SK-N-SH treated with all-trans-retinoic acid at 6 μM for 48 hours (cell line): ENCODE data around the gene HAAO.
A peak's percentile ranks its signal among the peaks of the same experiment; 100 is the strongest.

ENCODE experiments used
- ATAC-seq: fragments of 200-7000 bp; cut with Tn5 transposase; 3 replicates; pipeline ENCODE4 v1.9.1; 2020; ENCODE audit warnings: mild to moderate bottlenecking, moderate library complexity
- ARNTL ChIP-seq: fragments of 450-650 bp; formaldehyde crosslinking; IDR thresholded peaks from 2 replicates; pipeline ENCODE4 v1.5.0; 2020; ENCODE audit warnings: low read depth, mild to moderate bottlenecking, moderate library complexity, borderline replicate concordance
- BACH2 ChIP-seq: fragments of 250-450 bp; sonication (Bioruptor Pico); IDR thresholded peaks from 2 replicates; pipeline ENCODE4 v1.9.0; 2021; ENCODE audit warnings: mild to moderate bottlenecking, borderline replicate concordance
- CREB5 ChIP-seq: fragments of 250-450 bp; sonication (Bioruptor Pico); IDR thresholded peaks from 2 replicates; pipeline ENCODE4 v1.5.1; 2020; ENCODE audit warnings: low read depth, mild to moderate bottlenecking, moderate library complexity
- CSDC2 ChIP-seq: fragments of 250-450 bp; sonication (Bioruptor Pico); IDR thresholded peaks from 2 replicates; pipeline ENCODE4 v1.5.0; 2020; ENCODE audit warnings: mild to moderate bottlenecking, moderate library complexity
- CSRNP3 ChIP-seq: fragments of 250-450 bp; sonication (Bioruptor Pico); IDR thresholded peaks from 2 replicates; pipeline ENCODE4 v1.5.1; 2021; ENCODE audit warnings: mild to moderate bottlenecking, moderate library complexity
- ESRRG ChIP-seq: fragments of 250-450 bp; sonication (Bioruptor Pico); IDR thresholded peaks from 2 replicates; pipeline ENCODE4 v1.6.1; 2021; ENCODE audit warnings: mild to moderate bottlenecking
- GLIS3 ChIP-seq: fragments of 250-450 bp; sonication (Bioruptor Pico); IDR thresholded peaks from 2 replicates; pipeline ENCODE4 v1.5.0; 2020; ENCODE audit warnings: mild to moderate bottlenecking, moderate library complexity
- ISL1 ChIP-seq: fragments of 250-450 bp; sonication (Bioruptor Pico); IDR thresholded peaks from 2 replicates; pipeline ENCODE4 v2.1.2; 2022; ENCODE audit warnings: mild to moderate bottlenecking, moderate library complexity
- OSR1 ChIP-seq: fragments of 250-450 bp; sonication (Bioruptor Pico); IDR thresholded peaks from 2 replicates; pipeline ENCODE4 v1.8.0; 2022; ENCODE audit warnings: moderate library complexity, mild to moderate bottlenecking, inconsistent platforms
- PPARA ChIP-seq: fragments of 250-450 bp; sonication (Bioruptor Pico); IDR thresholded peaks from 2 replicates; pipeline ENCODE4 v1.5.0; 2020; ENCODE audit warnings: mild to moderate bottlenecking, borderline replicate concordance
- RARB ChIP-seq: fragments of 250-450 bp; sonication (Bioruptor Pico); IDR thresholded peaks from 2 replicates; pipeline ENCODE4 v1.8.0; 2021; ENCODE audit warnings: mild to moderate bottlenecking, moderate library complexity
- SNAI2 ChIP-seq: fragments of 250-450 bp; sonication (Bioruptor Pico); IDR thresholded peaks from 2 replicates; pipeline ENCODE4 v1.5.0; 2020; ENCODE audit warnings: mild to moderate bottlenecking, moderate library complexity
- TCF4 ChIP-seq: fragments of 250-450 bp; sonication (Bioruptor Pico); IDR thresholded peaks from 2 replicates; pipeline ENCODE4 v1.8.0; 2021; ENCODE audit warnings: mild to moderate bottlenecking, moderate library complexity, borderline replicate concordance
- TOX ChIP-seq: fragments of 250-450 bp; sonication (Bioruptor Pico); IDR thresholded peaks from 2 replicates; pipeline ENCODE4 v1.8.0; 2021; ENCODE audit warnings: mild to moderate bottlenecking, moderate library complexity, borderline replicate concordance
- TSHZ2 ChIP-seq: fragments of 250-450 bp; sonication (Bioruptor Pico); IDR thresholded peaks from 2 replicates; pipeline ENCODE4 v1.5.0; 2020; ENCODE audit warnings: mild to moderate bottlenecking, moderate library complexity
- ZC3H10 ChIP-seq: fragments of 250-450 bp; sonication (Bioruptor Pico); IDR thresholded peaks from 2 replicates; pipeline ENCODE4 v1.5.1; 2021; ENCODE audit warnings: mild to moderate bottlenecking, moderate library complexity
- ZFP3 ChIP-seq: fragments of 250-450 bp; sonication (Bioruptor Pico); IDR thresholded peaks from 2 replicates; pipeline ENCODE4 v1.5.0; 2020; ENCODE audit warnings: mild to moderate bottlenecking, moderate library complexity
- ZFP30 ChIP-seq: fragments of 450-650 bp; formaldehyde crosslinking; IDR thresholded peaks from 2 replicates; pipeline ENCODE4 v1.5.0; 2022; ENCODE audit warnings: mild to moderate bottlenecking, moderate library complexity
- ZNF565 ChIP-seq: fragments of 450-650 bp; formaldehyde crosslinking; conservative IDR thresholded peaks from 2 replicates; pipeline ENCODE4 v1.5.0; 2020; ENCODE audit warnings: low read depth, mild to moderate bottlenecking, moderate library complexity
- ZNF70 ChIP-seq: fragments of 450-650 bp; formaldehyde crosslinking; IDR thresholded peaks from 2 replicates; pipeline ENCODE4 v1.5.0; 2020; ENCODE audit warnings: mild to moderate bottlenecking, moderate library complexity
- ZNF8 ChIP-seq: fragments of 450-650 bp; formaldehyde crosslinking; IDR thresholded peaks from 2 replicates; pipeline ENCODE4 v1.5.0; 2020; ENCODE audit warnings: mild to moderate bottlenecking, moderate library complexity
- TF ChIP-seq, protein P1 (sequence below): fragments of 250-450 bp; sonication (Bioruptor Pico); IDR thresholded peaks from 2 replicates; pipeline ENCODE4 v1.8.0; 2021; ENCODE audit warnings: low read depth, mild to moderate bottlenecking, moderate library complexity, borderline replicate concordance
- TF ChIP-seq, protein P2 (sequence below): fragments of 250-450 bp; sonication (Bioruptor Pico); IDR thresholded peaks from 2 replicates; pipeline ENCODE4 v1.8.0; 2020; ENCODE audit warnings: mild to moderate bottlenecking, moderate library complexity, borderline replicate concordance

Gene HAAO

DNA sequence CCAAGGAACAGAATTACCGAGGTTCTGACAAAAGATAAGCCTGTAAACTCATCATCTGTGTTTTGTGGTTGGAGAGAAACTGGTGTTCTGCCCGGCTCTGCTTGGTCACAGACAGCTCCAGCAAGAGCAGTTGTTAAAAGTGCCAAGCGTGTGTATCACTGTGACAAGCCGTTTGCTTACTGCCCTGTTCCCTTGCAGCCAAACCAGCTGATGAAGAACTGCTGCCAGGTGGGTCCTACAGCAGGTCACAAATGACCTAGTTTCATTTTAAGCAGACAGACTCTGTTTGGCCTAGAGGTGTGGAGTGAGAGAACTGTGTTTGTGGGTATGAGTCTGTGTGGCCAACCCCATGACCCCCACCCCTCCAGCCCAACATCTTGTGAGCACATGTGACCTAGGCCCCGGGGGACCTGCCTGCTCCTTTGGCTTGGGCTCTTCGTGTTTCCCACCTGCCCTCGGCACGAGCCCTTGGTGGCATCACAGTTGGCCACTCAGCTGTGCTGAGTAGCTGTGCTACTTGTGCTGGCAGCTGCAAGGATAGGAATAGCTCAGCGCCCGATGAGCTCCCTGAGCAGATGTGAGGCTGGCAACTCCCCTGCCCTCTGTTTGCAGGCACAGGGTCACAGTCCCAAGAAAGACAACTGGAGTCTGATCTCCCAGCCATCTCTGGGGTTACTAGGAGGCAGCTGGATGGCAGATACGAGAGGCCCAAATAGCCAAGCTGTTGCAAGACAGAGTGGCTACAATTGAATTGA is 38.2 kb downstream of the HAAO start:
- peak; percentile 26 for ATAC-seq
- TF ChIP-seq CSRNP3 (CRISPR knock-in tag) (no peak), ZFP30 (CRISPR knock-in tag) (no peak), ZNF565 (CRISPR knock-in tag) (no peak), ARNTL (CRISPR knock-in tag) (no peak), ZNF70 (CRISPR knock-in tag) (no peak), PPARA (CRISPR knock-in tag) (no peak), ZNF8 (CRISPR knock-in tag) (no peak), RARB (no peak), ISL1 (CRISPR knock-in tag) (no peak), TOX (CRISPR knock-in tag) (no peak)

- TF ChIP-seq ARNTL (CRISPR knock-in tag) (no peak), BACH2 (CRISPR knock-in tag) (no peak), ISL1 (CRISPR knock-in tag) (no peak), ZFP3 (CRISPR knock-in tag) (no peak), GLIS3 (CRISPR knock-in tag) (no peak), SNAI2 (CRISPR knock-in tag) (no peak), ZNF70 (CRISPR knock-in tag) (no peak), ZC3H10 (CRISPR knock-in tag) (no peak), ZFP30 (CRISPR knock-in tag) (no peak), CSDC2 (CRISPR knock-in tag) (no peak), TCF4 (CRISPR knock-in tag) (no peak), ZNF8 (CRISPR knock-in tag) (no peak), TOX (CRISPR knock-in tag) (no peak), CSRNP3 (CRISPR knock-in tag) (no peak), CREB5 (CRISPR knock-in tag) (no peak), PPARA (CRISPR knock-in tag) (no peak)
- TF ChIP-seq, all 23 proteins: peak for 0
- ATAC-seq, result no peak
Measured at GRCh38 chr2:42752816-42753813, 39.3 kb downstream of the HAAO start.

DNA sequence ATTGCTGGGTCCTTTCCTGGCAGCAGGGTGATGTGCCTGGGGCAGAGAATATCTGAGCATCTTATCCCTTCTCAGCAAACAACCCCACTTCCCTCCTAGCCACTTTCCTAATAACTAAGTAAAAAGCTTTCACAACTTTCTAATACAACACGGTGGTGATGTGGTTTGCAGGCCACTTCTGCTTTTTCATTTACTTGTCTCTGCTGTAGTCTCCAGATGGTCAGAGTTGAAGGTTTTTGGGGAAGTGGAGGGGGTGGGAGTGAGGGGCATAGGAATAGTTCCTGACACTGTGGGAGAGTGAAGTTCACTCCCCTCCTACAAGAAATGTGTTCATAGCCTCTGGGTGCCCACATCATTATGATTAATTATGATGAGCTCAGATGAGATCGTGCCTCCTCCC is 40.1 kb downstream of the HAAO start:
- ATAC-seq, result no peak
- TF ChIP-seq OSR1 (CRISPR knock-in tag) (no peak), TOX (CRISPR knock-in tag) (no peak), GLIS3 (CRISPR knock-in tag) (no peak), ZNF8 (CRISPR knock-in tag) (no peak), TSHZ2 (CRISPR knock-in tag) (no peak), ISL1 (CRISPR knock-in tag) (no peak), ZFP3 (CRISPR knock-in tag) (no peak), CSDC2 (CRISPR knock-in tag) (no peak), ZFP30 (CRISPR knock-in tag) (no peak), ESRRG (CRISPR knock-in tag) (no peak), ARNTL (CRISPR knock-in tag) (no peak), ZNF70 (CRISPR knock-in tag) (no peak)
- TF ChIP-seq, protein P1, sequence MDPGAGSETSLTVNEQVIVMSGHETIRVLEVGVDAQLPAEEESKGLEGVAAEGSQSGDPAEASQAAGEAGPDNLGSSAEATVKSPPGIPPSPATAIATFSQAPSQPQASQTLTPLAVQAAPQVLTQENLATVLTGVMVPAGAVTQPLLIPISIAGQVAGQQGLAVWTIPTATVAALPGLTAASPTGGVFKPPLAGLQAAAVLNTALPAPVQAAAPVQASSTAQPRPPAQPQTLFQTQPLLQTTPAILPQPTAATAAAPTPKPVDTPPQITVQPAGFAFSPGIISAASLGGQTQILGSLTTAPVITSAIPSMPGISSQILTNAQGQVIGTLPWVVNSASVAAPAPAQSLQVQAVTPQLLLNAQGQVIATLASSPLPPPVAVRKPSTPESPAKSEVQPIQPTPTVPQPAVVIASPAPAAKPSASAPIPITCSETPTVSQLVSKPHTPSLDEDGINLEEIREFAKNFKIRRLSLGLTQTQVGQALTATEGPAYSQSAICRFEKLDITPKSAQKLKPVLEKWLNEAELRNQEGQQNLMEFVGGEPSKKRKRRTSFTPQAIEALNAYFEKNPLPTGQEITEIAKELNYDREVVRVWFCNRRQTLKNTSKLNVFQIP (CRISPR knock-in tag), result no peak
- TF ChIP-seq, protein P2, sequence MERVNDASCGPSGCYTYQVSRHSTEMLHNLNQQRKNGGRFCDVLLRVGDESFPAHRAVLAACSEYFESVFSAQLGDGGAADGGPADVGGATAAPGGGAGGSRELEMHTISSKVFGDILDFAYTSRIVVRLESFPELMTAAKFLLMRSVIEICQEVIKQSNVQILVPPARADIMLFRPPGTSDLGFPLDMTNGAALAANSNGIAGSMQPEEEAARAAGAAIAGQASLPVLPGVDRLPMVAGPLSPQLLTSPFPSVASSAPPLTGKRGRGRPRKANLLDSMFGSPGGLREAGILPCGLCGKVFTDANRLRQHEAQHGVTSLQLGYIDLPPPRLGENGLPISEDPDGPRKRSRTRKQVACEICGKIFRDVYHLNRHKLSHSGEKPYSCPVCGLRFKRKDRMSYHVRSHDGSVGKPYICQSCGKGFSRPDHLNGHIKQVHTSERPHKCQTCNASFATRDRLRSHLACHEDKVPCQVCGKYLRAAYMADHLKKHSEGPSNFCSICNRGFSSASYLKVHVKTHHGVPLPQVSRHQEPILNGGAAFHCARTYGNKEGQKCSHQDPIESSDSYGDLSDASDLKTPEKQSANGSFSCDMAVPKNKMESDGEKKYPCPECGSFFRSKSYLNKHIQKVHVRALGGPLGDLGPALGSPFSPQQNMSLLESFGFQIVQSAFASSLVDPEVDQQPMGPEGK (CRISPR knock-in tag), result no peak
